ENCODE measurements around the gene ADAP1. TPM values are rescaled to one million over a fixed set of nuclear protein-coding genes. Genes with fewer than 3 reads are reported as not detected.

ADAP1 gene
- total and polyA plus RNA-seq, 2 of the 13 experiments (the other 11 are each of a cell fraction or from before 2014, with no cell fraction given) = 10.5 to 24.6 TPM

GRCh38 chr7:953547-954327 is 743 bp downstream of the ADAP1 start (continued):
- TF ChIP-seq KLF11 (CRISPR knock-in tag; IDR thresholded peaks at IDR 0.05) (no peak), ZNF878 (CRISPR knock-in tag; IDR thresholded peaks at IDR 0.05) (no peak), ZNF281 (CRISPR knock-in tag; IDR thresholded peaks at IDR 0.05; ENCODE audit: borderline replicate concordance) (peak; percentile 21; the same call in 1 of the 2 replicates), MAF1 (CRISPR knock-in tag; IDR thresholded peaks at IDR 0.05; ENCODE audit: borderline replicate concordance) (no peak), ZNF432 (CRISPR knock-in tag; IDR thresholded peaks at IDR 0.05; ENCODE audit: borderline replicate concordance) (no peak), DMTF1 (CRISPR knock-in tag; IDR thresholded peaks at IDR 0.05) (no peak), ZSCAN25 (CRISPR knock-in tag; IDR thresholded peaks at IDR 0.05) (peak; percentile 52; the same call in 1 of the 2 replicates), FOXA3 (CRISPR knock-in tag; IDR thresholded peaks at IDR 0.05) (no peak), ZFP90 (CRISPR knock-in tag; IDR thresholded peaks at IDR 0.05; ENCODE audit: borderline replicate concordance) (no peak), ZBTB7B (CRISPR knock-in tag; IDR thresholded peaks at IDR 0.05) (no peak)
- TF ChIP-seq, protein P1, sequence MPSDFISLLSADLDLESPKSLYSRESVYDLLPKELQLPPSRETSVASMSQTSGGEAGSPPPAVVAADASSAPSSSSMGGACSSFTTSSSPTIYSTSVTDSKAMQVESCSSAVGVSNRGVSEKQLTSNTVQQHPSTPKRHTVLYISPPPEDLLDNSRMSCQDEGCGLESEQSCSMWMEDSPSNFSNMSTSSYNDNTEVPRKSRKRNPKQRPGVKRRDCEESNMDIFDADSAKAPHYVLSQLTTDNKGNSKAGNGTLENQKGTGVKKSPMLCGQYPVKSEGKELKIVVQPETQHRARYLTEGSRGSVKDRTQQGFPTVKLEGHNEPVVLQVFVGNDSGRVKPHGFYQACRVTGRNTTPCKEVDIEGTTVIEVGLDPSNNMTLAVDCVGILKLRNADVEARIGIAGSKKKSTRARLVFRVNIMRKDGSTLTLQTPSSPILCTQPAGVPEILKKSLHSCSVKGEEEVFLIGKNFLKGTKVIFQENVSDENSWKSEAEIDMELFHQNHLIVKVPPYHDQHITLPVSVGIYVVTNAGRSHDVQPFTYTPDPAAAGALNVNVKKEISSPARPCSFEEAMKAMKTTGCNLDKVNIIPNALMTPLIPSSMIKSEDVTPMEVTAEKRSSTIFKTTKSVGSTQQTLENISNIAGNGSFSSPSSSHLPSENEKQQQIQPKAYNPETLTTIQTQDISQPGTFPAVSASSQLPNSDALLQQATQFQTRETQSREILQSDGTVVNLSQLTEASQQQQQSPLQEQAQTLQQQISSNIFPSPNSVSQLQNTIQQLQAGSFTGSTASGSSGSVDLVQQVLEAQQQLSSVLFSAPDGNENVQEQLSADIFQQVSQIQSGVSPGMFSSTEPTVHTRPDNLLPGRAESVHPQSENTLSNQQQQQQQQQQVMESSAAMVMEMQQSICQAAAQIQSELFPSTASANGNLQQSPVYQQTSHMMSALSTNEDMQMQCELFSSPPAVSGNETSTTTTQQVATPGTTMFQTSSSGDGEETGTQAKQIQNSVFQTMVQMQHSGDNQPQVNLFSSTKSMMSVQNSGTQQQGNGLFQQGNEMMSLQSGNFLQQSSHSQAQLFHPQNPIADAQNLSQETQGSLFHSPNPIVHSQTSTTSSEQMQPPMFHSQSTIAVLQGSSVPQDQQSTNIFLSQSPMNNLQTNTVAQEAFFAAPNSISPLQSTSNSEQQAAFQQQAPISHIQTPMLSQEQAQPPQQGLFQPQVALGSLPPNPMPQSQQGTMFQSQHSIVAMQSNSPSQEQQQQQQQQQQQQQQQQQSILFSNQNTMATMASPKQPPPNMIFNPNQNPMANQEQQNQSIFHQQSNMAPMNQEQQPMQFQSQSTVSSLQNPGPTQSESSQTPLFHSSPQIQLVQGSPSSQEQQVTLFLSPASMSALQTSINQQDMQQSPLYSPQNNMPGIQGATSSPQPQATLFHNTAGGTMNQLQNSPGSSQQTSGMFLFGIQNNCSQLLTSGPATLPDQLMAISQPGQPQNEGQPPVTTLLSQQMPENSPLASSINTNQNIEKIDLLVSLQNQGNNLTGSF (CRISPR knock-in tag; IDR thresholded peaks at IDR 0.05) = no peak
- TF ChIP-seq, protein P2, sequence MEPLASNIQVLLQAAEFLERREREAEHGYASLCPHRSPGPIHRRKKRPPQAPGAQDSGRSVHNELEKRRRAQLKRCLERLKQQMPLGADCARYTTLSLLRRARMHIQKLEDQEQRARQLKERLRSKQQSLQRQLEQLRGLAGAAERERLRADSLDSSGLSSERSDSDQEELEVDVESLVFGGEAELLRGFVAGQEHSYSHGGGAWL (CRISPR knock-in tag; IDR thresholded peaks at IDR 0.05) = 0 out of 2 replicates have a peak, but pooled peaks have one; percentile 42
- TF ChIP-seq, protein P3, sequence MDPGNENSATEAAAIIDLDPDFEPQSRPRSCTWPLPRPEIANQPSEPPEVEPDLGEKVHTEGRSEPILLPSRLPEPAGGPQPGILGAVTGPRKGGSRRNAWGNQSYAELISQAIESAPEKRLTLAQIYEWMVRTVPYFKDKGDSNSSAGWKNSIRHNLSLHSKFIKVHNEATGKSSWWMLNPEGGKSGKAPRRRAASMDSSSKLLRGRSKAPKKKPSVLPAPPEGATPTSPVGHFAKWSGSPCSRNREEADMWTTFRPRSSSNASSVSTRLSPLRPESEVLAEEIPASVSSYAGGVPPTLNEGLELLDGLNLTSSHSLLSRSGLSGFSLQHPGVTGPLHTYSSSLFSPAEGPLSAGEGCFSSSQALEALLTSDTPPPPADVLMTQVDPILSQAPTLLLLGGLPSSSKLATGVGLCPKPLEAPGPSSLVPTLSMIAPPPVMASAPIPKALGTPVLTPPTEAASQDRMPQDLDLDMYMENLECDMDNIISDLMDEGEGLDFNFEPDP (CRISPR knock-in tag; conservative IDR thresholded peaks at IDR 0.05) = no peak
